A673 (cell line): ENCODE data around the gene ST3GAL2. TPM values are rescaled to one million over a fixed set of nuclear protein-coding genes. Genes with fewer than 3 reads are reported as not detected.
"Not testable (repeated sequence)": the region's sequence is repeated elsewhere in the genome, so short reads cannot be mapped to it uniquely, and the experiment has no call there.

Experiments
- BruUV-seq: library from RNA; stranded (reverse); fragments of 400-500 nt; replicated peaks from 2 replicates; lab custom pipeline; 2021; lab: Mats Ljungman, UMichigan
- CTCF ChIA-PET: fragments of 300-600 bp; sonication (Branson Sonifier 250); formaldehyde crosslinking; loops from one replicate; lab custom pipeline; 2022; ENCODE audit warnings: antibody characterized with exemption; lab: Charles Lee
- POLR2A ChIA-PET: fragments of 300-600 bp; sonication (Branson Sonifier 250); formaldehyde crosslinking; loops from one replicate; lab custom pipeline; 2022; ENCODE audit warnings: antibody characterized with exemption; ENCODE audit not compliant: low non-redundant PET; lab: Charles Lee
- DNase-seq: peaks from one replicate; pipeline ENCODE4 v3.0.0-alpha.2; 2015; ENCODE audit warnings: low spot score
- H3K27ac ChIP-seq: fragments of 200-600 bp; sonication (generic); 2 replicates; pipeline ENCODE4 v1.5.1; 2016; ENCODE audit warnings: mixed run types, low read depth, mild to moderate bottlenecking, mixed read lengths, antibody characterized with exemption, low read length; ENCODE audit not compliant: poor library complexity, severe bottlenecking
- H3K27me3 ChIP-seq: fragments of 200-600 bp; sonication (generic); replicated peaks from 2 replicates; pipeline ENCODE4 v1.6.1; 2017; ENCODE audit warnings: mixed run types, low read depth, mild to moderate bottlenecking, mixed read lengths, antibody characterized with exemption, low read length; ENCODE audit not compliant: insufficient read depth, poor library complexity
- H3K36me3 ChIP-seq: fragments of 200-600 bp; sonication (generic); 2 replicates; pipeline ENCODE4 v1.6.1; 2016; ENCODE audit warnings: mixed run types, mild to moderate bottlenecking, mixed read lengths, antibody characterized with exemption, low read length; ENCODE audit not compliant: insufficient read depth, poor library complexity, severe bottlenecking
- H3K4me1 ChIP-seq: fragments of 200-600 bp; sonication (generic); 2 replicates; pipeline ENCODE4 v1.6.1; 2017; ENCODE audit warnings: mixed run types, mild to moderate bottlenecking, mixed read lengths, antibody characterized with exemption, low read length; ENCODE audit not compliant: insufficient read depth, poor library complexity, severe bottlenecking
- H3K4me3 ChIP-seq: fragments of 200-600 bp; sonication (generic); 2 replicates; pipeline ENCODE4 v1.5.1; 2016; ENCODE audit warnings: low read depth, mixed run types, mild to moderate bottlenecking, mixed read lengths, low read length; ENCODE audit not compliant: poor library complexity, severe bottlenecking
- H3K9me3 ChIP-seq: fragments of 200-600 bp; sonication (generic); 2 replicates; pipeline ENCODE4 v1.6.1; 2016; ENCODE audit warnings: mixed run types, low read depth, mild to moderate bottlenecking, mixed read lengths, antibody characterized with exemption, low read length; ENCODE audit not compliant: poor library complexity, severe bottlenecking
- CTCF ChIP-seq: fragments of 300-800, 200-600 bp; sonication (generic); conservative IDR thresholded peaks from 2 replicates; pipeline ENCODE4 v1.5.1; 2017; ENCODE audit warnings: low read depth, mild to moderate bottlenecking, antibody characterized with exemption, low read length, moderate library complexity, mixed read lengths
- EZH2 ChIP-seq: fragments of 200-600 bp; sonication (generic); IDR thresholded peaks from 2 replicates; pipeline ENCODE4 v1.6.1; 2017; ENCODE audit warnings: borderline replicate concordance, low read depth, mild to moderate bottlenecking, mixed read lengths, antibody characterized with exemption, low read length; ENCODE audit not compliant: poor library complexity, severe bottlenecking
- intact Hi-C: fragments of 100-400 bp; cut with micrococcal nuclease; formaldehyde crosslinking; loops from one replicate; pipeline ENCODE4 v1.10.0; 2022; ENCODE audit not compliant: unreplicated experiment
- total RNA-seq: library from RNA; stranded (reverse); gene quantifications from 2 replicates; pipeline ENCODE4 v1.2.3, GENCODE V29; 2021

The ST3GAL2 gene
- total RNA-seq, 1 experiment from 2014 or later, result 26.5 TPM

DNA sequence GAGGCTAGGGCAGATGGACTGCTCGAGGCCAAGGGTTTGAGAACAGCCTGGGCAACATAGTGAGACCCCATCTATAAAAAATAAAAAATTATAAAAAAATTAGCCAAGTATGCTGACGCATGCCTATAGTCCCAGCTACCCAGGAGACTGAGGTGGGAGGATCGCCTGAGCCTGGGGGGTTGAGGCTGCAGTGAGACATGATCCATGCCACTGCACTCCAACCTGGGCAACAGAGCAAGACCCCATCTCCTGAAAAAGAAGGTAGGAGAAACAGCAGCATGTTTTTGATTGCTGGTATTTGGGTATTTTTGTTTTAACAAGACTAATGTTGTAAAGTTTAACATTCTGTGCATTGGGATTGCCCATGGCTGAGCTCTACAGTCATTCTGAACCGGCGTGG lies 101.1 kb downstream of the ST3GAL2 start:
- intact Hi-C loops, result no loop called here

GRCh38 chr16:70332728-70333127 lies 106.2 kb downstream of the ST3GAL2 start:
- CTCF ChIA-PET, H3K4me1 ChIP-seq, H3K27ac ChIP-seq, H3K27me3 ChIP-seq, H3K9me3 ChIP-seq, H3K4me3 ChIP-seq, H3K36me3 ChIP-seq, BruUV-seq, POLR2A ChIA-PET: not testable (repeated sequence)
- intact Hi-C loops, result loop anchor here (2.0 kb wide), 1 partner anchor 320 kb away; no protein-coding TSS in a partner anchor
- peak; percentile 30 for DNase-seq

More for the DNA sequence above, 101.1 kb downstream of the ST3GAL2 start:
- CTCF ChIA-PET, result no interaction called here
- Histone ChIP-seq H3K36me3 (peaks cover 9% of the 10 kb centered on the region), H3K9me3 (no peaks in the 10 kb centered on the region), H3K4me1 (no peaks in the 10 kb centered on the region), H3K27me3 (no peaks in the 10 kb centered on the region), H3K4me3 (no peak overlapping the region), H3K27ac (no peak overlapping the region)
- POLR2A ChIA-PET, result no interaction called here
- TF ChIP-seq CTCF (no peak), EZH2 (no peak)
- DNase-seq, result no peak
- no TSS peak for BruUV-seq

- POLR2A ChIA-PET, result no interaction called here
- BruUV-seq, result no TSS peak
- CTCF ChIA-PET, result interaction anchor here (0.7 to 0.8 kb wide), 2 partner anchors 192 to 322 kb away, joined by 3 read pairs; partner anchors contain the start of genes COG4 and SF3B3
Measured at GRCh38 chr16:70331588-70332358, 107.1 kb downstream of the ST3GAL2 start.

More at GRCh38 chr16:70331588-70332358, 107.1 kb downstream of the ST3GAL2 start:
- Histone ChIP-seq H3K4me1 (no peaks in the 10 kb centered on the region), H3K36me3 (peaks cover 9% of the 10 kb centered on the region), H3K9me3 (no peaks in the 10 kb centered on the region), H3K27ac (no peak overlapping the region), H3K27me3 (no peaks in the 10 kb centered on the region), H3K4me3 (no peak overlapping the region)
- TF ChIP-seq EZH2 (no peak), CTCF (peak; percentile 69)
- intact Hi-C loops, result loop anchor here (2.0 kb wide), 1 partner anchor 321 kb away; no protein-coding TSS in a partner anchor
- peak; percentile 47 for DNase-seq
